Hepatocyte (in vitro differentiated cells): ENCODE measurements around the gene SYCP2L.

Source experiments
- EZH2 ChIP-seq: fragments of 200-600 bp; sonication (generic); IDR thresholded peaks from 2 replicates; pipeline ENCODE4 v1.6.1; 2016; ENCODE audit warnings: antibody characterized with exemption, mild to moderate bottlenecking, borderline replicate concordance
- EZH2phosphoT487 ChIP-seq: fragments of 200-600 bp; sonication (generic); IDR thresholded peaks from one replicate; pipeline ENCODE4 v1.6.1; 2018; ENCODE audit warnings: antibody characterized with exemption, mild to moderate bottlenecking, low read depth, moderate library complexity; ENCODE audit not compliant: unreplicated experiment, severe bottlenecking
- TF ChIP-seq, protein P1 (sequence below): fragments of 200-600 bp; sonication (generic); IDR thresholded peaks from 2 replicates; pipeline ENCODE4 v1.5.1; 2016; ENCODE audit warnings: antibody characterized with exemption, mild to moderate bottlenecking; ENCODE audit not compliant: poor library complexity

DNA sequence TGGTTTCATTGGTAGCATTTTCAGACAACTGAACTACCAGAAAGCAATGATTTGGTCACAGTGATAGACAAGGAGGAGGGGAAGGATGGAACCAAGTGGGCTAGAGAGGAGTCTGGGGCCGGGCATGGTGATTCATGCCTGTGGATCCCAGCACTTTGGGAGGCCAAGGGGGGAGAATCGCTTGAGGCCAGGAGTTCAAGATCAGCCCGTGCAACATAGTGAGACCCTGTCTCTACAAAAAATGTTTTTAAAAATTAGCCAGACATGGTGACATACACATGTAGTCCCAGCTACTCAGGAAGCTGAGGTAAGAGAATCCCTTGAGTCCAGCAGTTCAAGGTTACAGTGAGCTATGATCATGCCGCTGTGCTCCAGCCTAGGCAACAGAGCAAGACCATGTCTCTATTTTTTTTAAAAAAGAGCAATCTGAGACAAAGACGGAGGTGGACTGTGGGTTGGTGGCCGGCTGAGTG is 70.6 kb downstream of the SYCP2L start:
- TF ChIP-seq, protein P1, sequence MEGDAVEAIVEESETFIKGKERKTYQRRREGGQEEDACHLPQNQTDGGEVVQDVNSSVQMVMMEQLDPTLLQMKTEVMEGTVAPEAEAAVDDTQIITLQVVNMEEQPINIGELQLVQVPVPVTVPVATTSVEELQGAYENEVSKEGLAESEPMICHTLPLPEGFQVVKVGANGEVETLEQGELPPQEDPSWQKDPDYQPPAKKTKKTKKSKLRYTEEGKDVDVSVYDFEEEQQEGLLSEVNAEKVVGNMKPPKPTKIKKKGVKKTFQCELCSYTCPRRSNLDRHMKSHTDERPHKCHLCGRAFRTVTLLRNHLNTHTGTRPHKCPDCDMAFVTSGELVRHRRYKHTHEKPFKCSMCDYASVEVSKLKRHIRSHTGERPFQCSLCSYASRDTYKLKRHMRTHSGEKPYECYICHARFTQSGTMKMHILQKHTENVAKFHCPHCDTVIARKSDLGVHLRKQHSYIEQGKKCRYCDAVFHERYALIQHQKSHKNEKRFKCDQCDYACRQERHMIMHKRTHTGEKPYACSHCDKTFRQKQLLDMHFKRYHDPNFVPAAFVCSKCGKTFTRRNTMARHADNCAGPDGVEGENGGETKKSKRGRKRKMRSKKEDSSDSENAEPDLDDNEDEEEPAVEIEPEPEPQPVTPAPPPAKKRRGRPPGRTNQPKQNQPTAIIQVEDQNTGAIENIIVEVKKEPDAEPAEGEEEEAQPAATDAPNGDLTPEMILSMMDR = no peak
- TF ChIP-seq EZH2 (no peak), EZH2phosphoT487 (no peak)
